PC-9 (cell line): ENCODE results near the gene SMPDL3B. TPM values are rescaled to one million over a fixed set of nuclear protein-coding genes. Genes with fewer than 3 reads are reported as not detected.

Experiments used
- BruUV-seq: library from RNA; stranded (reverse); fragments of 400-500 nt; replicated peaks from 2 replicates; lab custom pipeline; 2021; lab: Mats Ljungman, UMichigan
- CTCF ChIA-PET: fragments of 300-600 bp; sonication (Branson Sonifier 250); formaldehyde crosslinking; loops from one replicate; lab custom pipeline; 2022; ENCODE audit warnings: antibody characterized with exemption; lab: Charles Lee
- POLR2A ChIA-PET: fragments of 300-600 bp; sonication (Branson Sonifier 250); formaldehyde crosslinking; loops from one replicate; lab custom pipeline; 2022; ENCODE audit warnings: antibody characterized with exemption; ENCODE audit not compliant: unreplicated experiment; lab: Charles Lee
- DNase-seq, 2 experiments: peaks; one replicate each; pipeline versions ENCODE4 v3.0.0 to v3.0.0-alpha.2; 2015 to 2022; ENCODE audit warnings: mixed read lengths in 1 of 2
- H2AFZ ChIP-seq: fragments of 200-600 bp; sonication (generic); 2 replicates; pipeline ENCODE4 v1.8.1; 2017; ENCODE audit warnings: antibody characterized with exemption
- H3F3A ChIP-seq: fragments of 200-600 bp; sonication (generic); 2 replicates; pipeline ENCODE4 v1.8.1; 2017; ENCODE audit warnings: antibody characterized with exemption, mild to moderate bottlenecking, low read depth; ENCODE audit not compliant: insufficient read depth
- H3K27ac ChIP-seq: fragments of 200-600 bp; sonication (generic); 2 replicates; pipeline ENCODE4 v1.6.1; 2016; ENCODE audit warnings: mixed run types
- H3K27me3 ChIP-seq: fragments of 200-600 bp; sonication (generic); 2 replicates; pipeline ENCODE4 v1.6.1; 2016; ENCODE audit warnings: low read depth, mixed run types; ENCODE audit not compliant: insufficient read depth
- H3K36me3 ChIP-seq: fragments of 200-600 bp; sonication (generic); 2 replicates; pipeline ENCODE4 v1.6.1; 2016; ENCODE audit warnings: low read depth, mixed run types
- H3K4me1 ChIP-seq: fragments of 200-600 bp; sonication (generic); replicated peaks from 2 replicates; pipeline ENCODE4 v1.6.1; 2016; ENCODE audit warnings: mixed run types; ENCODE audit not compliant: insufficient read depth
- H3K4me2 ChIP-seq: fragments of 200-600 bp; sonication (generic); 2 replicates; pipeline ENCODE4 v1.6.1; 2017; ENCODE audit warnings: mixed run types
- H3K4me3 ChIP-seq: fragments of 200-600 bp; sonication (generic); 2 replicates; pipeline ENCODE4 v1.6.1; 2016; ENCODE audit warnings: mixed run types
- H3K79me2 ChIP-seq: fragments of 200-600 bp; sonication (generic); 2 replicates; pipeline ENCODE4 v1.6.1; 2017; ENCODE audit warnings: low read depth, mixed run types
- H3K9me2 ChIP-seq: fragments of 200-600 bp; sonication (generic); 2 replicates; pipeline ENCODE4 v1.8.1; 2017; ENCODE audit warnings: mild to moderate bottlenecking; ENCODE audit not compliant: insufficient read depth
- H3K9me3 ChIP-seq: fragments of 200-600 bp; sonication (generic); 2 replicates; pipeline ENCODE4 v1.8.1; 2016; ENCODE audit warnings: low read depth; ENCODE audit not compliant: insufficient read depth
- H4K20me1 ChIP-seq: fragments of 200-600 bp; sonication (generic); 2 replicates; pipeline ENCODE4 v1.8.1; 2017; ENCODE audit not compliant: insufficient read depth
- EZH2 ChIP-seq: fragments of 200-600 bp; sonication (generic); IDR thresholded peaks from 2 replicates; pipeline ENCODE4 v1.8.0; 2017; ENCODE audit warnings: antibody characterized with exemption, low read depth
- intact Hi-C: fragments of 100-400 bp; cut with micrococcal nuclease; formaldehyde crosslinking; loops from one replicate; pipeline ENCODE4 v1.10.0; 2022; ENCODE audit not compliant: unreplicated experiment
- total RNA-seq: library from RNA; stranded (reverse); gene quantifications from 2 replicates; pipeline ENCODE4 v1.2.3, GENCODE V29; 2021
- TF ChIP-seq, protein P1 (sequence below): fragments of 200-600 bp; sonication (generic); conservative IDR thresholded peaks from 2 replicates; pipeline ENCODE4 v1.6.1; 2017; ENCODE audit warnings: mixed run types, antibody characterized with exemption, mild to moderate bottlenecking, moderate library complexity

Gene SMPDL3B
- total RNA-seq, 1 experiment from 2014 or later: 26.5 TPM

DNA sequence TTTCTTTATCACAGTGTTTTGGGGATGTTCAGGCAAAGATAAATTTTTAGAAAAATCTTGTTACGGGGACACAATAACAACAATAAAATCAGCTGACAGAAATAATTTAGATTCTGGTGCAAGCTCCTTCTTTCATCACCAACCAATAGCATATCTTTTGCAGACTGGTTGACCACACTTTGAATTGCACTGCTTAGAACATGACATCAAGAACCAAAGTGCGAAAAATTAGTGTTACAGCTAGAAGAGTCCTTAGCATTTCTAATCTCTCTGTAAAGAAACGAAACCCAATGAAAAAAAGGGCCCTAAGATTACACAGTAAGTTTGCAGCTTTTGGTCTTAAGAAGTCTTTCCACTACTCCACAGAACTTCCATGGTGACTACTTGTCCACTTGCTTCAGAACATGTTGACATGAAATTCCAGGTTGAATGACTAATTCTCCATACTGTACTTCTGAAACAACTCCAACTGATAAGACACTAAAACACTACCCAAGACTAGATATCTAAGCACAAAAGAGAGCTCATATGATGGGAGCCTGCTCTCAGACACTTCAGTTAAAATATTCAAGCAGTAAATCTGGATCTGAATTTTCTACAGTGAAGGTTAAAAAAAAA lies 56.2 kb downstream of the SMPDL3B start:
- no peak for DNase-seq
- Histone ChIP-seq H3F3A (no peaks in the 10 kb centered on the region), H4K20me1 (no peaks in the 10 kb centered on the region), H3K27ac (no peak overlapping the region), H3K4me2 (no peak overlapping the region), H3K9me2 (no peaks in the 10 kb centered on the region), H3K4me1 (no peaks in the 10 kb centered on the region), H2AFZ (no peak overlapping the region), H3K9me3 (no peaks in the 10 kb centered on the region), H3K4me3 (no peak overlapping the region), H3K27me3 (no peaks in the 10 kb centered on the region), H3K36me3 (no peaks in the 10 kb centered on the region), H3K79me2 (no peaks in the 10 kb centered on the region)
- BruUV-seq: no TSS peak
- ChIA-PET CTCF (no interaction called here), POLR2A (interaction anchor here (0.7 kb wide), 1 partner anchor 230 kb away, joined by 6 read pairs; no protein-coding TSS in a partner anchor)
- intact Hi-C loops: loop anchor here (10.0 kb wide), 1 partner anchor 214 kb away; no protein-coding TSS in a partner anchor
- TF ChIP-seq, protein P1, sequence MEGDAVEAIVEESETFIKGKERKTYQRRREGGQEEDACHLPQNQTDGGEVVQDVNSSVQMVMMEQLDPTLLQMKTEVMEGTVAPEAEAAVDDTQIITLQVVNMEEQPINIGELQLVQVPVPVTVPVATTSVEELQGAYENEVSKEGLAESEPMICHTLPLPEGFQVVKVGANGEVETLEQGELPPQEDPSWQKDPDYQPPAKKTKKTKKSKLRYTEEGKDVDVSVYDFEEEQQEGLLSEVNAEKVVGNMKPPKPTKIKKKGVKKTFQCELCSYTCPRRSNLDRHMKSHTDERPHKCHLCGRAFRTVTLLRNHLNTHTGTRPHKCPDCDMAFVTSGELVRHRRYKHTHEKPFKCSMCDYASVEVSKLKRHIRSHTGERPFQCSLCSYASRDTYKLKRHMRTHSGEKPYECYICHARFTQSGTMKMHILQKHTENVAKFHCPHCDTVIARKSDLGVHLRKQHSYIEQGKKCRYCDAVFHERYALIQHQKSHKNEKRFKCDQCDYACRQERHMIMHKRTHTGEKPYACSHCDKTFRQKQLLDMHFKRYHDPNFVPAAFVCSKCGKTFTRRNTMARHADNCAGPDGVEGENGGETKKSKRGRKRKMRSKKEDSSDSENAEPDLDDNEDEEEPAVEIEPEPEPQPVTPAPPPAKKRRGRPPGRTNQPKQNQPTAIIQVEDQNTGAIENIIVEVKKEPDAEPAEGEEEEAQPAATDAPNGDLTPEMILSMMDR: no peak
- TF ChIP-seq EZH2: no peak

DNA sequence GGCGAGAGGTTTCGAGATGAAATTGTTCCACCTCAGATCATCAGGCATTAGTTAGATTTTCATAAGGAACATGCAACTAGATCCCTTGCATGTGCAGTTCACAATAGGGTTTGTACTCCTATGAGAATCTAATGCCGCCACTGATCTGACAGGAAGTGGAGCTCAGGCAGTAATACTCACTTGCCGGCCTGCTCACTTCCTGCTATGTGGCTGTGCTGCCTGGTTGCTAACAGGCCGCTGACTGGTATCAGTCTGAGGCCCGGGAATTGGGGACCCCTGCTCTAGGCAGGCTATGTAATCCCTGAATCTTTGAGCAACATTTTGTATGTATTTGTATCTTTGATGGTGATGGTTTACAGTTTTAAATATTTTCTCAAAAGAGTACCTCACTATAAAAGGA lies 57.5 kb downstream of the SMPDL3B start:
- H3K4me2 ChIP-seq: no peak overlapping the region
- H3F3A ChIP-seq: no peaks in the 10 kb centered on the region
- H3K4me1 ChIP-seq: no peaks in the 10 kb centered on the region
- H3K4me3 ChIP-seq: no peak overlapping the region
- no peaks in the 10 kb centered on the region for H3K27me3 ChIP-seq
- H3K9me2 ChIP-seq: no peaks in the 10 kb centered on the region
- CTCF ChIA-PET: no interaction called here
- no peak for DNase-seq
- H2AFZ ChIP-seq: no peak overlapping the region
- intact Hi-C loops: loop anchor here (10.0 kb wide), 1 partner anchor 213 kb away; no protein-coding TSS in a partner anchor
- POLR2A ChIA-PET: no interaction called here
- no TSS peak for BruUV-seq
- H3K36me3 ChIP-seq: no peaks in the 10 kb centered on the region
- no peaks in the 10 kb centered on the region for H4K20me1 ChIP-seq
- H3K27ac ChIP-seq: no peak overlapping the region
- no peaks in the 10 kb centered on the region for H3K79me2 ChIP-seq
- no peaks in the 10 kb centered on the region for H3K9me3 ChIP-seq
- TF ChIP-seq, protein P1: no peak
- no peak for TF ChIP-seq EZH2

DNA sequence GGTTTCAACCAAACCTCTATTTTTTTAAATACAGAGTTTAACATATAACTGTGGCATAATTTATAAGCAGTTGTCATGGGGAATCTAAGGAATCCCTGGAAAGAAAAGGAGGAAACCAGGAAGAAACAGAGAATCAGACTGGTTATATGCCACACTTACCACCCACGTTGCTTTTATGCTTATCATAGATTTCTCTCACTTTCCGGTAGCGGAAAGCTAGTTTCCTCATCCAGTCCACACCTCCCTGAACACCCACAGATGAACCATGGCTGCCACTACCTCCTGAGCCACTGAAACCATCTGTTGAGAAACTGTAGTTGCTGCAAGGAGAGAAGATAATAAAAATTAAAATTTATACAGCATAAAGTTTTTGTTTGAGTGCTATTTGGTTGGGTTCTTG lies 58.4 kb downstream of the SMPDL3B start:
- Histone ChIP-seq H3F3A (no peaks in the 10 kb centered on the region), H3K4me3 (no peak overlapping the region), H3K36me3 (no peaks in the 10 kb centered on the region), H4K20me1 (no peaks in the 10 kb centered on the region), H3K4me2 (no peak overlapping the region), H2AFZ (no peak overlapping the region), H3K27me3 (no peaks in the 10 kb centered on the region), H3K4me1 (no peaks in the 10 kb centered on the region), H3K79me2 (no peaks in the 10 kb centered on the region), H3K27ac (no peak overlapping the region), H3K9me2 (no peaks in the 10 kb centered on the region), H3K9me3 (no peaks in the 10 kb centered on the region)
- no TSS peak for BruUV-seq
- ChIA-PET POLR2A (no interaction called here), CTCF (no interaction called here)
- intact Hi-C loops: loop anchor here (10.0 kb wide), 1 partner anchor 212 kb away; no protein-coding TSS in a partner anchor
- TF ChIP-seq EZH2: no peak
- TF ChIP-seq, protein P1: no peak
- DNase-seq: no peak
